ENCODE results near the gene TSPYL6. TPM values are rescaled to one million over a fixed set of nuclear protein-coding genes. Genes with fewer than 3 reads are reported as not detected.

TSPYL6 gene
- not detected in 2 replicates for polyA plus RNA-seq (2012; rRNA removed)
- polyA plus RNA-seq (2012; cell fraction: cytosol; rRNA removed): not detected in 2 replicates
- 0.01 TPM in 1 of 2 replicates, not detected in the other for polyA plus RNA-seq (2012; cell fraction: nucleus; rRNA removed)

DNA sequence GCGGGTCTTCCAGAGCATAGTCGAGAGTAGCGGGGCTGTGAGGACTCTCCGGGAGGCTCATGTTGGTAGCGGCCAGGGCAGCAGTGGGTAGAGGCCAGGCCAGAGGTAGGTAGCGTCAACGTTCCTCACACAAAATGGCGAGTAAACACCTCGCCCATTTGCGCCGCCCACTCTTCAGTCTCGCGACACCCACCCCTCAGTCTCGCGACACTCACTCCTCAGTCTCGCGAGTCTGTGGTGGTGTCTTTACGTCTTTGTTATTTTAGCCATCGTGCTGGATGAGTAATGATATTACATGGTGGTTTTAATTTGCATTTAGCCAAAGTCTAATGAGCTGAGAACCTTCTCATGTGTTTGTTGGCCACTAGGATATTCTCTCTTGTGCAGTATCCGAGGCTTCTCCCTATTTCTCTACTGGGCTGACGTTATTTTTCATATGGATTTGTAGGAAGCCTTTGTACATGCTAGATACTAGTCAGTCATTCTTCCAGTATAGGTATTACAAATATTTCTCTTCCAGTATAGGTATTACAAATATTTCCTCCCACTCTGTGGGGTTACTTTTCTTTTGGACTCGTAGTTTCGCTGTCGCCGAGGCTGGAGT, at the start of gene TSPYL6:
TSPYL6 (minus strand) TSS at position 139 of the 604 bp plus-strand sequence; CDS start at position 61, 78 bp downstream.
- no peak within 1 kb of the TSS for H3K4me3 ChIP-seq (ENCODE audit: low read depth in 2 of 2, low read length in 1 of 2)
- TF ChIP-seq EZH2phosphoT487 (IDR thresholded peaks at IDR 0.05; ENCODE audit: borderline replicate concordance, low read depth): no peak
- no peak for TF ChIP-seq RCOR1 (IDR thresholded peaks at IDR 0.05; ENCODE audit: low read length)
- TF ChIP-seq, protein P1, sequence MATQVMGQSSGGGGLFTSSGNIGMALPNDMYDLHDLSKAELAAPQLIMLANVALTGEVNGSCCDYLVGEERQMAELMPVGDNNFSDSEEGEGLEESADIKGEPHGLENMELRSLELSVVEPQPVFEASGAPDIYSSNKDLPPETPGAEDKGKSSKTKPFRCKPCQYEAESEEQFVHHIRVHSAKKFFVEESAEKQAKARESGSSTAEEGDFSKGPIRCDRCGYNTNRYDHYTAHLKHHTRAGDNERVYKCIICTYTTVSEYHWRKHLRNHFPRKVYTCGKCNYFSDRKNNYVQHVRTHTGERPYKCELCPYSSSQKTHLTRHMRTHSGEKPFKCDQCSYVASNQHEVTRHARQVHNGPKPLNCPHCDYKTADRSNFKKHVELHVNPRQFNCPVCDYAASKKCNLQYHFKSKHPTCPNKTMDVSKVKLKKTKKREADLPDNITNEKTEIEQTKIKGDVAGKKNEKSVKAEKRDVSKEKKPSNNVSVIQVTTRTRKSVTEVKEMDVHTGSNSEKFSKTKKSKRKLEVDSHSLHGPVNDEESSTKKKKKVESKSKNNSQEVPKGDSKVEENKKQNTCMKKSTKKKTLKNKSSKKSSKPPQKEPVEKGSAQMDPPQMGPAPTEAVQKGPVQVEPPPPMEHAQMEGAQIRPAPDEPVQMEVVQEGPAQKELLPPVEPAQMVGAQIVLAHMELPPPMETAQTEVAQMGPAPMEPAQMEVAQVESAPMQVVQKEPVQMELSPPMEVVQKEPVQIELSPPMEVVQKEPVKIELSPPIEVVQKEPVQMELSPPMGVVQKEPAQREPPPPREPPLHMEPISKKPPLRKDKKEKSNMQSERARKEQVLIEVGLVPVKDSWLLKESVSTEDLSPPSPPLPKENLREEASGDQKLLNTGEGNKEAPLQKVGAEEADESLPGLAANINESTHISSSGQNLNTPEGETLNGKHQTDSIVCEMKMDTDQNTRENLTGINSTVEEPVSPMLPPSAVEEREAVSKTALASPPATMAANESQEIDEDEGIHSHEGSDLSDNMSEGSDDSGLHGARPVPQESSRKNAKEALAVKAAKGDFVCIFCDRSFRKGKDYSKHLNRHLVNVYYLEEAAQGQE (IDR thresholded peaks at IDR 0.05; ENCODE audit: low read depth, low read length): no peak
- no peak for TF ChIP-seq RAD21 (IDR thresholded peaks at IDR 0.05; ENCODE audit: low read length)
- TF ChIP-seq TCF12 (IDR thresholded peaks at IDR 0.05): no peak
- no peak for TF ChIP-seq NFIC (IDR thresholded peaks at IDR 0.05; ENCODE audit: borderline replicate concordance)
- TF ChIP-seq, protein P2, sequence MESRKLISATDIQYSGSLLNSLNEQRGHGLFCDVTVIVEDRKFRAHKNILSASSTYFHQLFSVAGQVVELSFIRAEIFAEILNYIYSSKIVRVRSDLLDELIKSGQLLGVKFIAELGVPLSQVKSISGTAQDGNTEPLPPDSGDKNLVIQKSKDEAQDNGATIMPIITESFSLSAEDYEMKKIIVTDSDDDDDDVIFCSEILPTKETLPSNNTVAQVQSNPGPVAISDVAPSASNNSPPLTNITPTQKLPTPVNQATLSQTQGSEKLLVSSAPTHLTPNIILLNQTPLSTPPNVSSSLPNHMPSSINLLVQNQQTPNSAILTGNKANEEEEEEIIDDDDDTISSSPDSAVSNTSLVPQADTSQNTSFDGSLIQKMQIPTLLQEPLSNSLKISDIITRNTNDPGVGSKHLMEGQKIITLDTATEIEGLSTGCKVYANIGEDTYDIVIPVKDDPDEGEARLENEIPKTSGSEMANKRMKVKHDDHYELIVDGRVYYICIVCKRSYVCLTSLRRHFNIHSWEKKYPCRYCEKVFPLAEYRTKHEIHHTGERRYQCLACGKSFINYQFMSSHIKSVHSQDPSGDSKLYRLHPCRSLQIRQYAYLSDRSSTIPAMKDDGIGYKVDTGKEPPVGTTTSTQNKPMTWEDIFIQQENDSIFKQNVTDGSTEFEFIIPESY (IDR thresholded peaks at IDR 0.05; ENCODE audit: borderline replicate concordance, low read depth): no peak
- TF ChIP-seq USF1 (IDR thresholded peaks at IDR 0.05; ENCODE audit: borderline replicate concordance, low read depth): no peak
- TF ChIP-seq TAF1 (IDR thresholded peaks at IDR 0.05; ENCODE audit: borderline replicate concordance, low read depth, low read length): no peak
- no peak for TF ChIP-seq FOSL2 (IDR thresholded peaks at IDR 0.05; ENCODE audit: borderline replicate concordance, low read depth)
- TF ChIP-seq MXI1 (IDR thresholded peaks at IDR 0.05; ENCODE audit: low read depth, low read length): no peak
- no peak for TF ChIP-seq NRF1 (IDR thresholded peaks at IDR 0.05; ENCODE audit: low read depth, low read length)
- TF ChIP-seq, protein P3, sequence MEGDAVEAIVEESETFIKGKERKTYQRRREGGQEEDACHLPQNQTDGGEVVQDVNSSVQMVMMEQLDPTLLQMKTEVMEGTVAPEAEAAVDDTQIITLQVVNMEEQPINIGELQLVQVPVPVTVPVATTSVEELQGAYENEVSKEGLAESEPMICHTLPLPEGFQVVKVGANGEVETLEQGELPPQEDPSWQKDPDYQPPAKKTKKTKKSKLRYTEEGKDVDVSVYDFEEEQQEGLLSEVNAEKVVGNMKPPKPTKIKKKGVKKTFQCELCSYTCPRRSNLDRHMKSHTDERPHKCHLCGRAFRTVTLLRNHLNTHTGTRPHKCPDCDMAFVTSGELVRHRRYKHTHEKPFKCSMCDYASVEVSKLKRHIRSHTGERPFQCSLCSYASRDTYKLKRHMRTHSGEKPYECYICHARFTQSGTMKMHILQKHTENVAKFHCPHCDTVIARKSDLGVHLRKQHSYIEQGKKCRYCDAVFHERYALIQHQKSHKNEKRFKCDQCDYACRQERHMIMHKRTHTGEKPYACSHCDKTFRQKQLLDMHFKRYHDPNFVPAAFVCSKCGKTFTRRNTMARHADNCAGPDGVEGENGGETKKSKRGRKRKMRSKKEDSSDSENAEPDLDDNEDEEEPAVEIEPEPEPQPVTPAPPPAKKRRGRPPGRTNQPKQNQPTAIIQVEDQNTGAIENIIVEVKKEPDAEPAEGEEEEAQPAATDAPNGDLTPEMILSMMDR (IDR thresholded peaks at IDR 0.05): no peak
- TF ChIP-seq EP300 (IDR thresholded peaks at IDR 0.05; ENCODE audit: borderline replicate concordance in 1 of 2, low read depth in 1 of 2, low read length in 1 of 2): no peak
- TF ChIP-seq YY1 (IDR thresholded peaks at IDR 0.05; ENCODE audit: low read depth): no peak
- TF ChIP-seq TEAD4 (IDR thresholded peaks at IDR 0.05; ENCODE audit: borderline replicate concordance, insufficient read depth): no peak
- no peak for TF ChIP-seq SMC3 (IDR thresholded peaks at IDR 0.05; ENCODE audit: low read depth, low read length)
- H3K9me2 ChIP-seq: no peaks in the 10 kb centered on the region
- no peaks in the 10 kb centered on the region for H3K4me1 ChIP-seq (ENCODE audit: control insufficient read depth in 1 of 2, insufficient read depth in 2 of 2, low read depth in 1 of 2, low read length in 1 of 2)
- POLR2A ChIA-PET: no interaction called here
- H3K79me2 ChIP-seq (ENCODE audit: insufficient read depth): no peaks in the 10 kb centered on the region
- no peaks in the 10 kb centered on the region for H3K27me3 ChIP-seq (ENCODE audit: insufficient read depth)
- no peak within 1 kb of the TSS for H3K4me2 ChIP-seq
- 90% methylated on average over 25 of the region's 25 CpGs for WGBS (ENCODE audit: low lambda C conversion rate)
- no peak for DNase-seq
- H4K20me1 ChIP-seq (ENCODE audit: insufficient read depth): no peaks in the 10 kb centered on the region
- no peak within 1 kb of the TSS for H3K27ac ChIP-seq (ENCODE audit: low read depth in 2 of 2, low read length in 1 of 2)
- peaks cover 2% of the 10 kb centered on the region for H3F3A ChIP-seq (replicated peaks; ENCODE audit: insufficient read depth)
- H3K36me3 ChIP-seq (replicated peaks in 1 of 2; ENCODE audit: control insufficient read depth in 1 of 2, insufficient read depth in 2 of 2, low read length in 1 of 2): no peaks in the 10 kb centered on the region
- CTCF ChIA-PET: no interaction called here
- no peak within 1 kb of the TSS for H3K9ac ChIP-seq
- no peak within 1 kb of the TSS for H2AFZ ChIP-seq (ENCODE audit: low read depth)
- no peaks in the 10 kb centered on the region for H3K9me3 ChIP-seq

Measured in SK-N-SH (cell line).